GM12874 (cell line): ENCODE data around the gene RYK.

Experiments
- CTCF ChIP-seq: IDR thresholded peaks from 2 replicates; pipeline ENCODE4 v1.5.1; 2011; ENCODE audit warnings: low read depth, mild to moderate bottlenecking, control low read depth, low read length, moderate library complexity; ENCODE audit not compliant: insufficient read depth

The RYK gene

GRCh38 chr3:134250717-134251220, at the start of gene RYK:
RYK (minus strand) TSS chr3:134250859; CDS start chr3:134250654, 205 bp downstream.
- TF ChIP-seq CTCF: no peak

- no peak for TF ChIP-seq CTCF
These were observed 49.2 kb upstream of the RYK start for GRCh38 chr3:134299888-134300206.

- TF ChIP-seq CTCF: no peak
These were observed 48.7 kb upstream of the RYK start for GRCh38 chr3:134299185-134299887.

GRCh38 chr3:134298249-134298648, 47.6 kb upstream of the RYK start:
- TF ChIP-seq CTCF: no peak

- TF ChIP-seq CTCF: no peak
These were observed 46.0 kb upstream of the RYK start for GRCh38 chr3:134296616-134297015.

- TF ChIP-seq CTCF: no peak
These were observed 45.3 kb upstream of the RYK start for GRCh38 chr3:134295930-134296329.

GRCh38 chr3:134294302-134295280, 43.9 kb upstream of the RYK start:
- TF ChIP-seq CTCF: no peak
